Adrenal gland (tissue), 12 donors: ENCODE measurements around the gene MTFR1L. TPM values are rescaled to one million over a fixed set of nuclear protein-coding genes. Genes with fewer than 3 reads are reported as not detected.

ENCODE experiments used
- DNase-seq, 7 donors: peaks; one replicate each; pipeline ENCODE4 v3.0.0-alpha.2; 2019 to 2020
- H3K27ac ChIP-seq, 5 donors: fragments of 200-600 bp; sonication (generic) in 4 of 5; 1 replicate in 3 of 5; 2 replicates in 2 of 5; pipeline versions ENCODE4 v1.5.1 to v1.8.0; 2016 to 2020; ENCODE audit warnings: mild to moderate bottlenecking in 1 of 5
- H3K27me3 ChIP-seq: fragments of 200-600 bp; 2 replicates; pipeline ENCODE4 v1.8.0; 2021
- H3K36me3 ChIP-seq, 2 donors: fragments of 200-600 bp; replicated peaks in 1 of 2; 1 replicate in 1 of 2; 2 replicates in 1 of 2; pipeline versions ENCODE4 v1.5.1 to v1.8.0; 2018 to 2022
- H3K4me1 ChIP-seq, 2 donors: fragments of 200-600 bp; replicated peaks in 1 of 2; 1 replicate in 1 of 2; 2 replicates in 1 of 2; pipeline versions ENCODE4 v1.5.1 to v1.8.0; 2018 to 2021
- H3K4me3 ChIP-seq, 4 donors: fragments of 200-600 bp; sonication (generic) in 3 of 4; one replicate each; pipeline ENCODE4 v1.5.1; 2016 to 2018
- H3K9me3 ChIP-seq, 3 donors: fragments of 200-600 bp; sonication (generic) in 1 of 3; replicated peaks in 1 of 3; 1 replicate in 2 of 3; 2 replicates in 1 of 3; pipeline versions ENCODE4 v1.5.1 to v1.8.0; 2016 to 2021
- CTCF ChIP-seq, 6 experiments: fragments of 450-650 bp in 4 of 6; fragments of 200-600 bp in 2 of 6; sonication (generic) in 1 of 6; IDR thresholded peaks; 1 replicate in 5 of 6; 2 replicates in 1 of 6; pipeline versions ENCODE4 v1.5.1 to v1.8.0; 2016 to 2021; ENCODE audit warnings: antibody characterized with exemption in 6 of 6, mild to moderate bottlenecking in 2 of 6, moderate library complexity in 1 of 6
- POLR2A ChIP-seq, 2 donors: fragments of 450-650 bp; IDR thresholded peaks; one replicate each; pipeline ENCODE4 v1.6.1; 2017; ENCODE audit warnings: antibody characterized with exemption in 2 of 2, mild to moderate bottlenecking in 2 of 2, moderate library complexity in 1 of 2
- WGBS, 4 donors: extraction: QIAGEN DNeasy Blood & Tissue Kit in 2 of 4; methylation state at CpG; one replicate each; pipeline versions ENCODE4 v1.1.5 to v1.1.7; 2013 to 2017; 5-methylcytosine and 5-hydroxymethylcytosine counted together
- intact Hi-C, 2 donors: fragments of 100-400 bp; cut with DNase I; formaldehyde crosslinking; loops; one replicate each; pipeline versions ENCODE4 v1.14.1 to v1.15.0; 2022 to 2023
- polyA plus RNA-seq, 3 donors: library from polyadenylated mRNA; stranded (reverse); fragments of 200-250 nt in 2 of 3; fragments of 350-450 nt in 1 of 3; fragmentation: Illumina TruSeq in 1 of 3; extraction: RNeasy Lipid Tissue Mini Kit (QIAGEN cat#74804) in 1 of 3; gene quantifications; one replicate each; pipeline ENCODE4 v1.2.3, GENCODE V29; 2013 to 2014
- total RNA-seq, 9 donors: library from RNA; depleted of rRNA in 4 of 9; stranded (reverse); fragments of >200 nt in 4 of 9; fragments of 120-200 nt in 1 of 9; fragmentation: NEBNext Ultra II Directional in 1 of 9; extraction: Animal tissue kit (Norgen Biotek cat#: 25700) in 1 of 9; gene quantifications; one replicate each; pipeline versions ENCODE4 v1.1.0 to v1.2.4, GENCODE V29; 2013 to 2023
- donor health status: healthy with polysubstance abuse.
- donor health status: Bipolar disorder and iron deficiency.
- donor health status: DM: yes; HTN: yes; CAD: no.
- donor health status: DM: no; HTN: no; CAD: no.
- donor health status: DM: no; HTN: no; CAD: no.
- donor health status: DM: yes; HTN: yes; CAD: no.

The MTFR1L gene
- total and polyA plus RNA-seq, 12 donors, result 116 to 298 (median 192) TPM

DNA sequence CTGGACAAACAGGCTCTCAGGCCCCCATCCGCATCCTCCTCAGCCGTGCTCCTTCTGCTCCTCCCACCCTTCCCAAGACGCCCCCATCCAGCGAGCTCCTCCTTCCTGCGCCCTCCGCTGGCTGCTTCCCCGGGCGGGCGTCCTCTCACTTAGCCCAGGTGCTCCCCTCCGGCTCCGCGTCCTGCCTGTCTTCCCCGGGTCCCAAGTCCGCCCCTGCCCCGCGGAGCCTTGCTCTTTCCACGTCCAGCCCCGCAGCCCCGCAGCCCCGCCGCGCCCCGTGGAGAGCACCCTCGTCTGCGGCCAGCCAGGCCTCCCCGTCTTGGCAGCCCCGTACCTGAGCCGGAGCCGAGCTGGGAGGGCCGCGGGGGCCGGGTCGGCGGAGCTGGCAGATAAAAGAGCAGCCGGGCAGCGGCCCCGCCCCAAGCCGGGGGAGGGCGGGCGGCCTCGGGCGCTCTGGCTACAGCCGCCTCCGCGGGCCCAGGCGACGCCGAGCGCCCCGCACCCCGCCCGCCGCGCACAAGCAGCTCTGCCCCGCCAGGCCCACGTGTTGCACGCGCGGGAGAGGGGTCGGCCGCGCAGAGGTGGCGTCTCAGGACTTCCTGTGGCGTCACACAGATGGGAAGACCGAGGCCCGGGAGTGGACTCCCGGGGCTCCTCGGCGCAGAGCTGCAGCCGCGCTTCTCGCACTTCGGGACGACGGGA, 55.6 kb downstream of the MTFR1L start, which contains the start of gene PAQR7:
PAQR7 (minus strand) TSS at position 555 of the 702 bp plus-strand sequence. CDS start 11,869 bp downstream, outside the sequence.
- no peaks in the 10 kb centered on the region for H3K27me3 ChIP-seq
- intact Hi-C loops, result no loop called here
- WGBS, 4 donors, result 1% methylated on average over 16 to 74 of the region's 75 CpGs
- H3K9me3 ChIP-seq, result no peaks in the 10 kb centered on the region
- H3K4me1 ChIP-seq, result peaks cover 61 to 66% of the 10 kb centered on the region in 2 donors
- peak within 1 kb of the TSS; percentile 25 to 93 (median 80) for H3K27ac ChIP-seq
- peak within 1 kb of the TSS in 3 of 4 donors; percentile 40 to 91 (median 65) for H3K4me3 ChIP-seq
- H3K36me3 ChIP-seq, result no peaks in the 10 kb centered on the region
- peak; percentile 79 to 87 (median 86) for DNase-seq
- TF ChIP-seq CTCF (IDR thresholded peaks at IDR 0.05) (no peak), POLR2A (IDR thresholded peaks at IDR 0.05) (peak in 1 of 2 donors; percentile 78)

- 26 to 48% (median 30%) methylated on average over 7 to 32 of the region's 32 CpGs for WGBS, 4 donors
- peaks cover 55 to 59% of the 10 kb centered on the region in 2 donors for H3K4me1 ChIP-seq
- TF ChIP-seq CTCF (IDR thresholded peaks at IDR 0.05) (no peak), POLR2A (IDR thresholded peaks at IDR 0.05) (peak in 1 of 2 donors; percentile 38)
- intact Hi-C loops, result no loop called here
- no peaks in the 10 kb centered on the region for H3K27me3 ChIP-seq
- no peaks in the 10 kb centered on the region for H3K36me3 ChIP-seq
- DNase-seq, result peak in 6 of 7 donors; percentile 77 to 83 (median 79)
- H3K27ac ChIP-seq, result peak overlapping the region; percentile 25 to 93 (median 80)
- peak overlapping the region in 1 of 4 donors; percentile 91 for H3K4me3 ChIP-seq
- no peaks in the 10 kb centered on the region for H3K9me3 ChIP-seq
These were observed 56.3 kb downstream of the MTFR1L start for GRCh38 chr1:25875856-25876692.

DNA sequence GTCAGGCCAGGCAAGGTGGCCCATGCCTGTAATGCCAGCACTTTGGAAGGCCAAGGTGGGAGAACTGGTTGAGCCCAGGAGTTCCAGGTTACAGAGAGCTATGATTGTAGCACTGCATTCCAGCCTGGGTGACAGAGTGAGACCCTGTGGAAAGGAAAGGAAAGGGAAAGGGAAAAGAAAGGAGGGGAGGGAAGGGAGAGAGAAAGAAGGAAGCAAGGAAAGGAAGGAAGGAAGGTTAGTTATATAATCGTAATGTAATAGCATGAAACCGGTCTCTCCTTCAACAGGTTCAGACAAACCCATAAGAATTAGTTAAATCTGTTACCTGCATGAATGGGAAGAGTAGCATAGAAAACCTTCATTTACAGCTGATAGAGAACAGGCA, 56.9 kb downstream of the MTFR1L start:
- TF ChIP-seq POLR2A (IDR thresholded peaks at IDR 0.05) (no peak), CTCF (IDR thresholded peaks at IDR 0.05) (no peak)
- intact Hi-C loops, result no loop called here
- 69 to 77% (median 74%) methylated on average over 2 of the region's 2 CpGs for whole genome bisulfite sequencing, 4 donors
- no peak overlapping the region for H3K4me3 ChIP-seq
- H3K4me1 ChIP-seq, result peaks cover 49 to 53% of the 10 kb centered on the region in 2 donors
- DNase-seq, result no peak
- no peaks in the 10 kb centered on the region for H3K9me3 ChIP-seq
- no peaks in the 10 kb centered on the region for H3K27me3 ChIP-seq
- no peak overlapping the region for H3K27ac ChIP-seq
- H3K36me3 ChIP-seq, result no peaks in the 10 kb centered on the region

GRCh38 chr1:25877155-25877554, 57.4 kb downstream of the MTFR1L start:
- TF ChIP-seq POLR2A (IDR thresholded peaks at IDR 0.05), result no peak
- TF ChIP-seq CTCF (IDR thresholded peaks at IDR 0.05), result no peak
- WGBS, 4 donors, result 88 to 97% (median 93%) methylated on average over 2 of the region's 2 CpGs
- no peaks in the 10 kb centered on the region for H3K27me3 ChIP-seq
- H3K9me3 ChIP-seq, result no peaks in the 10 kb centered on the region
- H3K4me1 ChIP-seq, result peaks cover 45 to 48% of the 10 kb centered on the region in 2 donors
- no peak overlapping the region for H3K27ac ChIP-seq
- no peak for DNase-seq
- intact Hi-C loops, result no loop called here
- H3K4me3 ChIP-seq, result no peak overlapping the region
- H3K36me3 ChIP-seq, result no peaks in the 10 kb centered on the region
